B cell (primary cell): Measurements from ENCODE around the gene SIK3.

Experiments
- EZH2 ChIP-seq: IDR thresholded peaks from 2 replicates; pipeline ENCODE4 v1.6.1; 2012; ENCODE audit warnings: borderline replicate concordance, low read depth, mild to moderate bottlenecking, moderate library complexity, low read length; ENCODE audit not compliant: insufficient read depth, poor library complexity, severe bottlenecking
- TF ChIP-seq, protein P1 (sequence below): fragments of 200-600 bp; IDR thresholded peaks from one replicate; pipeline ENCODE4 v1.8.0; 2022; ENCODE audit warnings: antibody characterized with exemption, mild to moderate bottlenecking

DNA sequence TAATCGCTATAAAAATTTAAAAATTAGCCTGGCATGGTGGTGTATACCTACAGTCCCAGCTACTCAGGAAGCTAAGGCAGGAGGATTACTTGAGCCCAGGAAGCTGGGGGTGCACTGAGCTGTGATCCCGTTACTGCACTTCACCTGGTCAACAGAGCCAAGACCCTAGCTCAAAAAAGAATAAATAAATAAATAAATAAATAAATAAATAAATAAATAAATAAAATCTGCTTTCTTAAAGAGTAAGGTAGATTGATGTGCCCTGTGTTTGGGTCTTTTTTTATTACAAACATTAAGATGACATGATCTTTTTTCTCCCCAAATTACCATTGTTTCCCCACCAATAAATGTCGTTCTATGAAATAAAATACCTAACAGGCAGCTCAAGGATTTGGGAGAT is 146.5 kb downstream of the SIK3 start:
- TF ChIP-seq, protein P1, sequence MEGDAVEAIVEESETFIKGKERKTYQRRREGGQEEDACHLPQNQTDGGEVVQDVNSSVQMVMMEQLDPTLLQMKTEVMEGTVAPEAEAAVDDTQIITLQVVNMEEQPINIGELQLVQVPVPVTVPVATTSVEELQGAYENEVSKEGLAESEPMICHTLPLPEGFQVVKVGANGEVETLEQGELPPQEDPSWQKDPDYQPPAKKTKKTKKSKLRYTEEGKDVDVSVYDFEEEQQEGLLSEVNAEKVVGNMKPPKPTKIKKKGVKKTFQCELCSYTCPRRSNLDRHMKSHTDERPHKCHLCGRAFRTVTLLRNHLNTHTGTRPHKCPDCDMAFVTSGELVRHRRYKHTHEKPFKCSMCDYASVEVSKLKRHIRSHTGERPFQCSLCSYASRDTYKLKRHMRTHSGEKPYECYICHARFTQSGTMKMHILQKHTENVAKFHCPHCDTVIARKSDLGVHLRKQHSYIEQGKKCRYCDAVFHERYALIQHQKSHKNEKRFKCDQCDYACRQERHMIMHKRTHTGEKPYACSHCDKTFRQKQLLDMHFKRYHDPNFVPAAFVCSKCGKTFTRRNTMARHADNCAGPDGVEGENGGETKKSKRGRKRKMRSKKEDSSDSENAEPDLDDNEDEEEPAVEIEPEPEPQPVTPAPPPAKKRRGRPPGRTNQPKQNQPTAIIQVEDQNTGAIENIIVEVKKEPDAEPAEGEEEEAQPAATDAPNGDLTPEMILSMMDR = no peak
- TF ChIP-seq EZH2 = no peak
